Measurements from ENCODE around the gene ARGLU1.

The ARGLU1 gene

GRCh38 chr13:106586648-106587166 is 18.8 kb upstream of the ARGLU1 start:
- no peak for DNase-seq (ENCODE audit: low spot score)

DNA sequence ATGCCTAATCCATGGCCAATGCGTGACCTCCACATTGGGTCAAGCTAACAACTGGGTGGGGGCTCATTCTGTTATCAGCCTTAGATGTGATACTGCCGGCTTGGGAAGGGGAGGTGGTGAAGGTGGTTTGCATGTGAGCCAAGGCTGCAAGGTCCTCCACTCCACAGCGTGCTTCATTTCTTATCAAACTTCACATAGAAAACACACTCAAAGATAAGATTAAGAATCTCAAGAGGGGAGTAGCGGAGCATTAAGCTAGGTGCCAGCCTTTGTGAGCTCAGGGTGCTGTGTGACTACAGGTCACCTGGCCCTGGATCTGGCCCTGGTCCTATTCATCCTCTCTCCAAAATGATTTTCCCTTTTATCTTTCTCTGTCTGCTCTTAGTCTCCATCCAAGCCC is 13.3 kb upstream of the ARGLU1 start:
- DNase-seq (ENCODE audit: low spot score): no peak

GRCh38 chr13:106575896-106576295 is 8.0 kb upstream of the ARGLU1 start:
- no peak for DNase-seq (ENCODE audit: low spot score)

DNA sequence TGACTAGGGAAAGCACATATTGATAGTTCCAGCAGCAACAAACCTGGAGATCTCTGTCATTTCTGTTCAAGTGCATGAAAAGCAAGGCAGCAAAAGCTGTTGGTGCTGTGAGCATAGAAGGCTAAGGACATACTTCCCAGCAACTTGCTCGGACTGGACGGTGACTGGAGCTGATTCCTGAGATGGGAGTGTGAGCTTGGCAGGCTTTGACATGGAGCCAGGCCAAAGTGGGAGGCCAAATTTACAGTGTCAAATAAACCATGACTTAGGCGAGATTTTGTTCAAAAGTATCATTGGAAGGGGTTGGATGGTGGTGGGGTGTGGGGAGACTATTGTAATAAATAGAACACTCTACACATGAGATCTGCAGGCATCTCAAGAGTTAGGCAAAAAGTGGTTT is 5.9 kb upstream of the ARGLU1 start:
- no peak for DNase-seq (ENCODE audit: low spot score)

DNA sequence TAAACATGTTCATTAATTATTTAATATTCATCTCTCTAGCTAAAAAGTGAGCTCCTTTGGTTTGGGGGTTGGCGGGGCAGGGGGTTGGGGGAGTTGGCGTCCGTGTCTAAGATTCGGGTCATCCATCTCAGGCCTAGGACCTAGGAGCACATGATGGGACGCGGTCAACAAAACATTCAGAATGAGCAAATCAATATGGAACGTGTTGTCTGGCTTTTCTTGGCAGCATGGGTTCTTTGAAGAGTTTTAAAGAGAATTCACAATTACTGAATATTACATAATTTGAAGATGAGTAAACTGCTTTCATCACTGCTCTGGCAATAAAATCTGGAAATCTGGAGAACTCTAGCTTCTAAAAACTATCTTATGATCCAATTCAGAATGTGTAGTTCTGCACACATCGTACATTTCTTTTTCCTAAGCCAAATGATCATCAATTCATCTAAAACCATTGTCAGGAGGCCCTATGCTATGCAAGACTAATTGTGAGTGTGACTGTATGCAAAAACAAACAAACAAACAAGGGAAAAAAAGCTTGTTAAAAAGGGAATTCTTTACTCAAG is 5.4 kb upstream of the ARGLU1 start:
- DNase-seq (ENCODE audit: low spot score): no peak

DNA sequence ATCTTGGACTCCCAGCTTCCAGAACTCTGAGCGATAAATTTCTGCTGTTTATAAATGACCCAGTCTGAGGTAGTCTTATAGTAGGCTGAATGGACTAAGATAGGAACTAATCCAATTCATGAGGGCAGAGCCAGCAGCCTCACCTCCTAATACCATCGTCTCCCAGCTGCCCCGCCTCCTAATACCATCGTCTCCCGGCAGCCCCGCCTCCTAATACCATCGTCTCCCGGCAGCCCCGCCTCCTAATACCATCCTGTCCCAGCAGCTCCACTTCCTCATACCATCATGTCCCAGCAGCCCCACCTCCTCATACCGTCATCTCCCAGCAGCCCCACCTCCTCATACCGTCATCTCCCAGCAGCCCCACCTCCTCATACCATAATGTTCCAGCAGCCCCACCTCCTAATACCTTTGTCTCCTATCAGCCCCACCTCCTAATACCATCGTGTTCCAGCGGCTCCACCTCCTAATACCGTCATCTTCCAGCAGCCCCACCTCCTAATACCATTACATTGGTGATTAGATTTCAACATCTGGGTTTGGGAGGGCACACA is 2.4 kb upstream of the ARGLU1 start:
- peak; percentile 43 for DNase-seq (ENCODE audit: low spot score)

- DNase-seq (ENCODE audit: low spot score): peak; percentile 65
These were observed 1.5 kb upstream of the ARGLU1 start for GRCh38 chr13:106569233-106570095.

DNA sequence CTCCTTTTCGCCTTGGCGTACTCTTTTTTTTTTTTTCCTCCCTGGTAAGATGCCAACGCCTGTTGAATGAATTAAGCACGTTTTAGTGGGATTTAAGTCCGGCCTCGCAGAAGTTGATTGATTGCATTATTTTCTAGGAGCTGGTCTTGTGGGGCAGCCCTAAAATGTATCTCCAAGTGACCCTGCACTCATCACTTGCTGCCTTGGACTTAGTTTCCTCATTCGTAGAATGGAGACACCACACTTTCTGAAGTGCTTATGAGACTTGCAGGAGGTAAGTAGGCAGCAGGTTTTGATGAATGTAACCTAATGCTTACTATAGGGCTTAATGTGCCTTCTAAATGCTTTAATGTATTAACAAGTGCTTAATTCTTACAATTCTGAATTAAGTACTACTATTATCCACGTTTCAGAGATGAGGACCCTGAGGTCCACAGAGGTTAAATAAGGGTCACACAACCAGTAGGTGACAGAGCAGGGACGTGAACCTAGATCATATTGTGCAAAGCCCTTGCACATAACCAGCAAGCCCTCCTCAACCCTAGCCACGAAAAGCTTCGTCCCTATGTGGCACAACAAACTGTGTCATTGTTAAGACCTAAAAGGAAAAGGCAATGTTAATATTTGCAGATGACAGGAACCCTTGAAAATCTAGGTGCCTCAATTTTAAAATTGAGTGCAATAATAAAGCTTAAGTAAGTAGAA is 514 bp upstream of the ARGLU1 start:
- no peak for DNase-seq (ENCODE audit: low spot score)

DNA sequence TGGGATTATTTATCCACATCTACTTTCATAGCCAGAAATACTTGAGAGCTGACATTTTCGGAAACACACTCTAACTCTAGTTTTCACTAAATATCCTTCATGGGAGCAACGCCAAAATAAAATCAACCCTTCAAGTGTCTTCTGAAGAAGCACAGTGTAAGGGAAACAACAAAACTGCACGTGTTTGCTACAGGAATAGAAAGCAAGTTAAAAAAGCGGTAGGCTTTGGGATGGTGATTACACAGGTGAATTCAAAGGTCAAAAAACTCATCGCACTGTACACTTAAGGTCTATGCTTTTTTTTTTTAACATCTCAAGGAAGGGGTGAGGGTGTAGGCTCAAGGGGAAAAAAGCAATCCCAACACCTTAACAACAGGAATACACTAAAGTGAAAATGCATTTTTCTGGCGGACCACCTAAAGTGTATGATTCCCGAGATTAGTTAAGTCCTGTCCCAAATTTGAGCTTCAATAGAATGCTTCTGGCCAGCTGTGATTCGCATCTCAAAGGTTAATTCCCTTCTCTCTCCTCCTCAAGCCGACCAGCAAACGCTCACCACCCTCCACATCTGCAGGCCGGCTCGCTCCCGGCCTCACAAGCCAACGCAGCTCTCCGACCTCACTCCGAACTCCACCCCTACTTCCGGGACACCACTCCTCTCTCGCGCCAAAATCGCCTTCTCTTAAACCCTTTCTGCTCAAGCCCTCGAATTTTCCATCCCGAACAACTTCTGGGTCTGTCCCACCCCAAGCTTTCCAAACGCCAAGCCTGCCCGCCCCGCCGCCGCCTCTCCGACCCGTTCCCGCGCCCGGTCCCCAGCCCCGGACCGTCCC is 1.1 kb downstream of the ARGLU1 start:
- DNase-seq (ENCODE audit: low spot score): peak; percentile 74

DNA sequence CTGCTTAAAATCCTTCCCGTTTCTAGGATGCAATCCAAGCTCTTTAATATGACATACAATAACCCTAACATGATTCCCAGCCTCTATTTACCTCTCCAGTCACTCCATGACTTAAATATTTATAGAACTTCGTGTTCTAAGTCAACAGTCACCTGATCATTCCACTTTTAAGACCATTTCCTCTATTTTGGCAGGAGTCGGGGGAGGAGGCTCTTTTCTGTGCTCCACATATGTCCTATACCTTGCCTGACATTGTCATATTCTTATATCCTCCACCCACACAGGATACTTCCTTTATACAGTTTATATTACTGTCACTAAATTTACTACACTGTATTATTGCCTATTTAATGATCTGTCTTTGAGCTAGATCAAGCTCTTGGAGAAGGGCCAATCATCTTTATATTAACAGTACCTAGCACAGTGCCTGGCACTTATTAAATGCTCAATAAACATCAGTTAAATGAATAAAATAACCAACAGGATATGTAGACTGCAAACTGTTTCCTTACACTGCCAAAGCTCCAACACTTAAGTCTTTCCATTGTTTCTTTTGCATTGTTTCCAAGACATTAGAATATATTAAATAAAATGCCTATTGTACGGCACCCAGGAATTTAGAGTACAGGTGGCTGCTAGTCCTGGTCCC is 2.7 kb downstream of the ARGLU1 start:
- DNase-seq (ENCODE audit: low spot score): no peak

DNA sequence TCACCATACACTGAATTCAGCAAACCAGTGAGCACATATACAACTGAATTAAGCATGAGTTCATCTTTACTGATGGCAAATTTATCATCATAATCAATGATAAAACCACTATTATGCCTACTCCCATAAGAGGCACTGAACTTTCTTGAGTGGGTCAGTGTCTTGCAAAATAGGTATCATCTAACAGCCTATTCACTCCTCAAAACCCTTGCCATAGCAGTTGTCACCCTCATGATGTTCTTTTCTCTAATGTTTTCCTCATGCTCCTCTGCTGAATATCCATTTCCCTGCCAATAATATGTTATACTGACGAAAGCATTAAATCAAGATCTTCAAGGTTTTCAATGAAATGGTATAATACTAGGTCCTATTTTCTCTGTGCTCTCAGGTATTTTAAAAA is 5.6 kb downstream of the ARGLU1 start:
- no peak for DNase-seq (ENCODE audit: low spot score)

DNA sequence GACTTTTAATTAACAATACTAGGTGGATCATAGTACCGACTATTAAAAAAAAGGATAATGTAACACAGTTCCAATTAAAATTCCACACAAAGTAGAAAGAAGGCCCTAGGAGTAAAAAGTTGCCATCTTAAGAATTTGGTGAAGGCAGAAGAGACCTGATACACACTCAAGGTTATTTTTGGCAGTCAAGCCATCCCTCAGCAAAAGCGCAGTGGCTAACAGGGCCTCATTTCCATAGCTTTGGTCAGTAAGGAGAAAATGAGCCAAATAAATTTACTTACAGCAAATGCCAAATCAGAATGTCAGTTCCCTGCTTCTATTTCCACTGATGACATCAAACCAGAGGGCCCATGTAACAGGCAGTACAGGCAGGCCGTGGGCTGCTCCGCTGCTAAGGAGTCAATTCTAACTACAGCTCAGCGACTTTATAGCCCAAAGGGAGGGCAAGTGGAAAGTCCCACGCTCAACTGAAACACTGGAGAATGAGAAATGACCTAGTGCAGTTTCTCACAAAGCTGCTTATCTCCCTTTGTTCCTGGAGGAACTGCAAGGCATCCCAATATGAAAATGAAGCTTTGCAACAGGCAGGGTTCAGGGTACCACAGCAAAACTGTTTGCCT is 6.3 kb downstream of the ARGLU1 start:
- no peak for DNase-seq (ENCODE audit: low spot score)

DNA sequence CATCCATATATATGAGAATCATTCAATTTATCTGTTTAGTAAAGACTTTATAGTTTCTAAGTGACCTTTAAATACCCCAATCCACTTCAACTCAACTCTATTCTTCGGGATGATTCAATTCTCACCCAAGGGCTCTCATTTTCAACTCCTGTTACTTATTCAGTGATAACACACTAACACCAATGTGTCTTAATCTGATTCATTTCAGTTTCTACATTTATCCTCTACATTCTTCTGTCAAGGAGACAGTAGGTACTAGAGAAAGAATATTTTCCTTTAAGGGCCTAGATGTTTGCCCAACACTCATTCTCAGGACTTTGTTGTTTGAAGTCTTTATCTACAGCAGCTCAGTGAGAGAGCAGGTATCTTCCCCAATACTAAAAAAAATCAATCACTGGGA is 7.1 kb downstream of the ARGLU1 start:
- DNase-seq (ENCODE audit: low spot score): no peak

DNA sequence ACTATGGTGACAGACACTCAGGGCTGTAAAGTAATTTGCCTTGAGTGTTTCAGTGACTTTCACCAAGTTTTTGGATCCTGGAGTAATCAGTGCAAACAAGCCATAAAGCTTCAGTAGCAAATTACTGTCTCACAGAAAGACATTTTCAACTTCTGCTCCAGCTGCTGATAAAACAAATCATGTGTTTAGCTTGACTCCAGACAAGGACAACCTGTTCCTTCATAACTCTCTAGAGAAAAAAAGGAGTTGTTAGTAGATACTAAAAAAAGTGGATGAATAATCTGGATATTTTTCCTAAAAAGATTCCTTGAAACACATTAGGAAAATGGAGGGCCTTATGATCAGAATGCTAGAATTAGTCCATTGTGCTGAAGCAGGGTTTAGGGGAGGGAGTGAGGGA is 9.4 kb downstream of the ARGLU1 start:
- DNase-seq (ENCODE audit: low spot score): no peak

GRCh38 chr13:106555631-106556328 is 12.2 kb downstream of the ARGLU1 start:
- peak; percentile 65 for DNase-seq (ENCODE audit: low spot score)

GRCh38 chr13:106551751-106552150 is 16.2 kb downstream of the ARGLU1 start:
- no peak for DNase-seq (ENCODE audit: low spot score)

DNA sequence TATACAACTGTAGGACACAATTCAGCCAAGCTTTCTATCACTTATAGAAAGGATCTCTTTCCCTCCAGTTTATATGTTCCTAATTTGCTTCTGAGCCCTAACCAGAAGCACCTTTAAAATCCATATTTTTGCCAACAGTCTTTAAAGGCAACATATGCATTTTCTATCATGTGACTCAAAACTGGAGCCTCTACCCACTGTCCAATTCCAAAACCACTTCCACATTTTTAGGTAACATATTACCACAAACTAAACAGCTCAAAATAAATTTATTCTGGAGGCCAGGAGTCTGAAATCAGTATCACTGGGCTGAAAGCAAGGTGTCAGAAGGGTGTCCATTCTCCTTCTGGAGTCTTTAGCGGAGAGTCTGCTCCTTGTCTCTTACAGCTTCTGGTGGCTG is 16.6 kb downstream of the ARGLU1 start:
- DNase-seq (ENCODE audit: low spot score): no peak

DNA sequence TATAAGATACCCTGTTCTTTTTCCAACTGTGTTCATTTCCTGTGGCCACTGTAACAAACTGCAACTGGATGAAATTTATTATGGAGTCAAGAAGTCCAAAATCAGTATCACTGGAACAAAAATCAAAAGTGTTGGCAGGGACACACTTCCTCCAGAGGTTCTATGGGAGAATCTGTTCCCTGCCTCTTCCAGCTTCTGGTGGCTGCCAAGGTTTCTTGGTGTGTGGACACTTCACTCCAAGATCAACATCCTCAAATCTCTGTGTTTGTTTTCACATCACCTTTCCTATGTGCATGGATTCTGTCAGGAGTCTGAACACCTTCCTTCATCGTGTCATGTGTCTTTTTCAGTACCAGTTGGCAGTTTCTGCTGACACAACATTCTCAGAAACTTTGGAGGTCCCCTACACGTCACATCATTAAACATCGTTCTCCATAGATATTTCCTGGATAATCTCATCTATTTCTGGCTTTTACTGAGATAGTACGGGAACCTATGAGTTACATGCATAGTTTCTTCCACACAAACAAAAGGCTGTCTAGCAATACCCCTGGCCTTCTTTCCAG is 17.3 kb downstream of the ARGLU1 start:
- DNase-seq (ENCODE audit: low spot score): no peak

GRCh38 chr13:106548064-106548696 is 19.8 kb downstream of the ARGLU1 start:
- no peak for DNase-seq (ENCODE audit: low spot score)

All from RKO (cell line).